Activated CD8-positive, alpha-beta memory T cell treated with anti-CD3 and anti-CD28 coated beads for 24 hours (primary cell): ENCODE measurements around the gene XPO6.
A peak's percentile ranks its signal among the peaks of the same experiment; 100 is the strongest.

Experiments used
- DNase-seq: peaks from one replicate; pipeline ENCODE4 v3.0.0-alpha.2; 2020

Gene XPO6

GRCh38 chr16:28182183-28182582 lies 29.6 kb downstream of the XPO6 start:
- DNase-seq, result peak; percentile 57

GRCh38 chr16:28181515-28181914 lies 30.2 kb downstream of the XPO6 start:
- DNase-seq, result peak; percentile 48

- peak; percentile 46 for DNase-seq
Observed at GRCh38 chr16:28180655-28181460, 30.9 kb downstream of the XPO6 start.

- no peak for DNase-seq
Observed at GRCh38 chr16:28179354-28179753, 32.4 kb downstream of the XPO6 start.

- no peak for DNase-seq
Observed at GRCh38 chr16:28175715-28176114, 36.0 kb downstream of the XPO6 start.

- DNase-seq, result no peak
Observed at GRCh38 chr16:28172336-28172735, 39.4 kb downstream of the XPO6 start.

- no peak for DNase-seq
Observed at GRCh38 chr16:28171816-28172215, 39.9 kb downstream of the XPO6 start.

- DNase-seq, result no peak
Observed at GRCh38 chr16:28168991-28169554, 42.7 kb downstream of the XPO6 start.

- DNase-seq, result no peak
Observed at GRCh38 chr16:28167730-28168129, 44.0 kb downstream of the XPO6 start.

GRCh38 chr16:28167221-28167620 lies 44.5 kb downstream of the XPO6 start:
- DNase-seq, result no peak

- no peak for DNase-seq
Observed at GRCh38 chr16:28166394-28167208, 45.2 kb downstream of the XPO6 start.

GRCh38 chr16:28165598-28165997 lies 46.2 kb downstream of the XPO6 start:
- no peak for DNase-seq

- DNase-seq, result no peak
Observed at GRCh38 chr16:28164140-28164539, 47.6 kb downstream of the XPO6 start.

- no peak for DNase-seq
Observed at GRCh38 chr16:28163699-28164098, 48.1 kb downstream of the XPO6 start.

- no peak for DNase-seq
Observed at GRCh38 chr16:28162326-28162877, 49.4 kb downstream of the XPO6 start.

- no peak for DNase-seq
Observed at GRCh38 chr16:28161626-28162025, 50.1 kb downstream of the XPO6 start.

- no peak for DNase-seq
Observed at GRCh38 chr16:28158136-28158535, 53.6 kb downstream of the XPO6 start.

GRCh38 chr16:28156056-28156680 lies 55.6 kb downstream of the XPO6 start:
- DNase-seq, result no peak

- DNase-seq, result no peak
Observed at GRCh38 chr16:28155293-28155692, 56.5 kb downstream of the XPO6 start.

GRCh38 chr16:28151180-28151579 lies 60.6 kb downstream of the XPO6 start:
- DNase-seq, result no peak

- DNase-seq, result no peak
Observed at GRCh38 chr16:28149011-28149888, 62.5 kb downstream of the XPO6 start.

- no peak for DNase-seq
Observed at GRCh38 chr16:28146536-28146935, 65.2 kb downstream of the XPO6 start.
